Sigmoid colon (tissue), 4 donors: ENCODE data around the gene ABCB1.

Source experiments
- EP300 ChIP-seq, 4 donors: sonication (generic); formaldehyde crosslinking; IDR thresholded peaks; one replicate each; pipeline ENCODE4 v1.6.1; 2017; ENCODE audit warnings: antibody characterized with exemption in 4 of 4
- POLR2A ChIP-seq, 2 donors: fragments of 450-650 bp; IDR thresholded peaks; one replicate each; pipeline ENCODE4 v1.6.1; 2016; ENCODE audit warnings: antibody characterized with exemption in 2 of 2, mild to moderate bottlenecking in 2 of 2, moderate library complexity in 2 of 2
- TF ChIP-seq, protein P1 (sequence below), 4 experiments: fragments of 450-650 bp in 3 of 4; fragments of 200-600 bp in 1 of 4; IDR thresholded peaks; one replicate each; pipeline ENCODE4 v1.5.1; 2016 to 2019; ENCODE audit warnings: antibody characterized with exemption in 4 of 4, mild to moderate bottlenecking in 3 of 4, moderate library complexity in 2 of 4

DNA sequence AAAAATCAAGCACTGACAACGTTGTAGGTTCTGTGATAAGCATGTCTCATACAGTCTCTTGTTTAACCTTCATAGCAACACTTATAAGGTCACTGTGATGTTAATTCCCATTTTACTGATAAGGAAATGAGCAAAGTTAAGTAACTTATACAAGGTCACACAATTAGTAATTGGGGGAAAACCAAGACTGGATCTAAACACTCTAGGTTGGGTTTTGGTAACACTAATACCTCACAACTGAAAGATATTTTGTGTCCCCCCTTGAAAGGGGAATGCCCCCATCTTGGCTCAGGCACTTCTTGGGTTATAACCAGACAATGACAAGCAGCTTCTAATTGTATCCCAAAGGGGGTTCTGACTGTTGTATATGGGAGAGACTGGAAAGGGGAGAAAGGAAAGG, 89.2 kb downstream of the ABCB1 start:
- TF ChIP-seq, protein P1, sequence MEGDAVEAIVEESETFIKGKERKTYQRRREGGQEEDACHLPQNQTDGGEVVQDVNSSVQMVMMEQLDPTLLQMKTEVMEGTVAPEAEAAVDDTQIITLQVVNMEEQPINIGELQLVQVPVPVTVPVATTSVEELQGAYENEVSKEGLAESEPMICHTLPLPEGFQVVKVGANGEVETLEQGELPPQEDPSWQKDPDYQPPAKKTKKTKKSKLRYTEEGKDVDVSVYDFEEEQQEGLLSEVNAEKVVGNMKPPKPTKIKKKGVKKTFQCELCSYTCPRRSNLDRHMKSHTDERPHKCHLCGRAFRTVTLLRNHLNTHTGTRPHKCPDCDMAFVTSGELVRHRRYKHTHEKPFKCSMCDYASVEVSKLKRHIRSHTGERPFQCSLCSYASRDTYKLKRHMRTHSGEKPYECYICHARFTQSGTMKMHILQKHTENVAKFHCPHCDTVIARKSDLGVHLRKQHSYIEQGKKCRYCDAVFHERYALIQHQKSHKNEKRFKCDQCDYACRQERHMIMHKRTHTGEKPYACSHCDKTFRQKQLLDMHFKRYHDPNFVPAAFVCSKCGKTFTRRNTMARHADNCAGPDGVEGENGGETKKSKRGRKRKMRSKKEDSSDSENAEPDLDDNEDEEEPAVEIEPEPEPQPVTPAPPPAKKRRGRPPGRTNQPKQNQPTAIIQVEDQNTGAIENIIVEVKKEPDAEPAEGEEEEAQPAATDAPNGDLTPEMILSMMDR (IDR thresholded peaks at IDR 0.05) = no peak
- TF ChIP-seq POLR2A (IDR thresholded peaks at IDR 0.05) (no peak), EP300 (IDR thresholded peaks at IDR 0.05) (no peak)
